Measurements from ENCODE around the gene SLC16A11. TPM values are rescaled to one million over a fixed set of nuclear protein-coding genes. Genes with fewer than 3 reads are reported as not detected.
"Not testable (repeated sequence)": the region's sequence is repeated elsewhere in the genome, so short reads cannot be mapped to it uniquely, and the experiment has no call there.

Gene SLC16A11
- total RNA-seq, 1 donor, result not detected

- no peak overlapping the region for H3K4me3 ChIP-seq (ENCODE audit: low read depth, low read length)
- no peak for TF ChIP-seq CTCF (IDR thresholded peaks at IDR 0.05; ENCODE audit: insufficient read depth, low read depth, low read length)
- DNase-seq (ENCODE audit: low read depth), result no peak
These were observed 46.7 kb downstream of the SLC16A11 start for GRCh38 chr17:6997171-6997570.

- H3K4me3 ChIP-seq (ENCODE audit: low read depth, low read length), result no peak overlapping the region
- no peak for DNase-seq (ENCODE audit: low read depth)
- TF ChIP-seq CTCF (IDR thresholded peaks at IDR 0.05; ENCODE audit: insufficient read depth, low read depth, low read length), result no peak
These were observed 47.5 kb downstream of the SLC16A11 start for GRCh38 chr17:6996256-6997011.

GRCh38 chr17:6995500-6996255 is 48.2 kb downstream of the SLC16A11 start, which contains the start of gene ALOX12:
TSS of gene ALOX12 (plus strand) at chr17:6996049. CDS start at chr17:6996118, 69 bp downstream.
- H3K4me3 ChIP-seq (ENCODE audit: low read depth, low read length), result peak within 1 kb of the TSS; percentile 39
- no peak for TF ChIP-seq CTCF (IDR thresholded peaks at IDR 0.05; ENCODE audit: insufficient read depth, low read depth, low read length)
- DNase-seq (ENCODE audit: low read depth), result no peak

GRCh38 chr17:6994666-6995256 is 49.1 kb downstream of the SLC16A11 start:
- no peak for DNase-seq (ENCODE audit: low read depth)
- TF ChIP-seq CTCF (IDR thresholded peaks at IDR 0.05; ENCODE audit: insufficient read depth, low read depth, low read length), result no peak
- H3K4me3 ChIP-seq (ENCODE audit: low read depth, low read length), result no peak overlapping the region

- TF ChIP-seq CTCF (IDR thresholded peaks at IDR 0.05; ENCODE audit: insufficient read depth, low read depth, low read length), result no peak
- H3K4me3 ChIP-seq (ENCODE audit: low read depth, low read length), result no peak overlapping the region
- no peak for DNase-seq (ENCODE audit: low read depth)
These were observed 49.7 kb downstream of the SLC16A11 start for GRCh38 chr17:6994118-6994598.

GRCh38 chr17:6993613-6994056 is 50.3 kb downstream of the SLC16A11 start:
- not testable (repeated sequence) for H3K4me3 ChIP-seq (ENCODE audit: low read depth, low read length); DNase-seq (ENCODE audit: low read depth)

Small RNA genes within 50 kb of the gene (small RNA-seq; reads per million reads assigned to genes)
- not detected for gene AC120057.1

Other genes starting within 250 kb of the SLC16A11 start
- gene TEKT1, start 212.4 kb downstream of the SLC16A11 start, total RNA-seq, result not detected in 2 replicates
- under 0.01 TPM in 1 of 2 replicates, not detected in the other for gene ALOX12, start 48.0 kb downstream of the SLC16A11 start, total RNA-seq
- 27.4 and 33.7 TPM in 2 replicates for gene RNASEK, start 31.5 kb downstream of the SLC16A11 start, total RNA-seq
- gene BCL6B, start 21.0 kb downstream of the SLC16A11 start, total RNA-seq, result not detected in 2 replicates
- gene SLC16A13, start 8.1 kb downstream of the SLC16A11 start, total RNA-seq, result 1.3 TPM in 2 replicates
- not detected in 2 replicates for gene CLEC10A, start 36.2 kb upstream of the SLC16A11 start, total RNA-seq
- gene ASGR2, start 70.7 kb upstream of the SLC16A11 start, total RNA-seq, result not detected in 2 replicates
- 0.43 and 0.64 TPM in 2 replicates for gene ASGR1, start 135.3 kb upstream of the SLC16A11 start, total RNA-seq
- gene DLG4, start 175.7 kb upstream of the SLC16A11 start, total RNA-seq, result 10.6 and 14.2 TPM in 2 replicates
- 171 and 255 TPM in 2 replicates for gene ACADVL, start 175.8 kb upstream of the SLC16A11 start, total RNA-seq
- gene DVL2, start 190.4 kb upstream of the SLC16A11 start, total RNA-seq, result 102 and 105 TPM in 2 replicates
- 51.8 and 54.1 TPM in 2 replicates for gene PHF23, start 195.4 kb upstream of the SLC16A11 start, total RNA-seq
- 225 and 265 TPM in 2 replicates for gene GABARAP, start 198.4 kb upstream of the SLC16A11 start, total RNA-seq
- 24.5 and 34.1 TPM in 2 replicates for gene CTDNEP1, start 207.6 kb upstream of the SLC16A11 start, total RNA-seq
- 29.6 and 36.3 TPM in 2 replicates for gene ELP5, start 208.1 kb upstream of the SLC16A11 start, total RNA-seq
- 2.9 and 5.2 TPM in 2 replicates for gene CLDN7, start 218.4 kb upstream of the SLC16A11 start, total RNA-seq
- gene SLC2A4, start 237.6 kb upstream of the SLC16A11 start, total RNA-seq, result under 0.01 TPM in 1 of 2 replicates, not detected in the other